Psoas muscle (tissue), 8 donors: ENCODE results near the gene BICDL1. TPM values are rescaled to one million over a fixed set of nuclear protein-coding genes. Genes with fewer than 3 reads are reported as not detected.

Experiments
- ATAC-seq, 4 donors: fragments of 200-7000 bp; cut with Tn5 transposase; one replicate each; pipeline ENCODE4 v1.9.1; 2020; ENCODE audit warnings: moderate library complexity in 3 of 4, mild to moderate bottlenecking in 2 of 4
- DNase-seq, 2 donors: peaks; one replicate each; pipeline ENCODE4 v3.0.0-alpha.2; 2020
- H3K27ac ChIP-seq: fragments of 200-600 bp; one replicate; pipeline ENCODE4 v1.8.0; 2022
- H3K27me3 ChIP-seq, 3 donors: fragments of 200-600 bp in 1 of 3; one replicate each; pipeline versions ENCODE4 v1.6.1 to v1.8.0; 2013 to 2022; ENCODE audit warnings: low read length in 2 of 3, mild to moderate bottlenecking in 2 of 3, moderate library complexity in 1 of 3; ENCODE audit not compliant: insufficient read depth in 3 of 3
- H3K36me3 ChIP-seq, 2 donors: fragments of 200-600 bp in 1 of 2; one replicate each; pipeline versions ENCODE4 v1.6.1 to v1.8.0; 2013 to 2022; ENCODE audit warnings: low read depth in 1 of 2, mild to moderate bottlenecking in 1 of 2, moderate library complexity in 1 of 2; ENCODE audit not compliant: insufficient read depth in 1 of 2
- H3K4me1 ChIP-seq: fragments of 200-600 bp; one replicate; pipeline ENCODE4 v1.8.0; 2022
- H3K4me3 ChIP-seq: fragments of 200-600 bp; one replicate; pipeline ENCODE4 v1.8.0; 2022; ENCODE audit warnings: mild to moderate bottlenecking
- H3K9me3 ChIP-seq: fragments of 200-600 bp; one replicate; pipeline ENCODE4 v1.8.0; 2022
- WGBS, 3 donors: extraction: QIAGEN DNeasy Blood & Tissue Kit; methylation state at CpG; one replicate each; pipeline versions ENCODE4 v1.1.6 to v1.1.7; 2013; 5-methylcytosine and 5-hydroxymethylcytosine counted together
- intact Hi-C, 2 donors: fragments of 100-400 bp; cut with DNase I; formaldehyde crosslinking; loops; one replicate each; pipeline versions ENCODE4 v1.11.0 to v1.14.2; 2022
- polyA plus RNA-seq, 3 donors: library from polyadenylated mRNA; stranded (reverse); fragments of 200-250 nt; gene quantifications; one replicate each; pipeline ENCODE4 v1.2.3, GENCODE V29; 2013
- total RNA-seq, 4 donors: library from RNA; stranded (reverse); fragmentation: NEBNext Ultra II Directional in 2 of 4; extraction: Animal tissue kit (Norgen Biotek cat#: 25700) in 2 of 4; gene quantifications; one replicate each; pipeline versions ENCODE4 v1.2.1 to v1.2.4, GENCODE V29; 2021 to 2023
- TF ChIP-seq, protein P1 (sequence below): fragments of 200-600 bp; IDR thresholded peaks from one replicate; pipeline ENCODE4 v1.8.0; 2022; ENCODE audit warnings: antibody characterized with exemption
- donor health status: healthy with polysubstance abuse.
- donor health status: DM: no; HTN: no; CAD: no; lungs with moderate emphysema.
- donor health status: Bipolar disorder and iron deficiency.
- donor health status: healthy.
- donor health status: DM: yes; HTN: yes; CAD: no.
- donor health status: DM: no; HTN: no; CAD: no.
- donor health status: DM: no; HTN: no; CAD: no.
- donor health status: DM: yes; HTN: yes; CAD: no.

Gene BICDL1
- total and polyA plus RNA-seq, 7 donors = 0.05 to 0.22 (median 0.11) TPM; not detected in 1

DNA sequence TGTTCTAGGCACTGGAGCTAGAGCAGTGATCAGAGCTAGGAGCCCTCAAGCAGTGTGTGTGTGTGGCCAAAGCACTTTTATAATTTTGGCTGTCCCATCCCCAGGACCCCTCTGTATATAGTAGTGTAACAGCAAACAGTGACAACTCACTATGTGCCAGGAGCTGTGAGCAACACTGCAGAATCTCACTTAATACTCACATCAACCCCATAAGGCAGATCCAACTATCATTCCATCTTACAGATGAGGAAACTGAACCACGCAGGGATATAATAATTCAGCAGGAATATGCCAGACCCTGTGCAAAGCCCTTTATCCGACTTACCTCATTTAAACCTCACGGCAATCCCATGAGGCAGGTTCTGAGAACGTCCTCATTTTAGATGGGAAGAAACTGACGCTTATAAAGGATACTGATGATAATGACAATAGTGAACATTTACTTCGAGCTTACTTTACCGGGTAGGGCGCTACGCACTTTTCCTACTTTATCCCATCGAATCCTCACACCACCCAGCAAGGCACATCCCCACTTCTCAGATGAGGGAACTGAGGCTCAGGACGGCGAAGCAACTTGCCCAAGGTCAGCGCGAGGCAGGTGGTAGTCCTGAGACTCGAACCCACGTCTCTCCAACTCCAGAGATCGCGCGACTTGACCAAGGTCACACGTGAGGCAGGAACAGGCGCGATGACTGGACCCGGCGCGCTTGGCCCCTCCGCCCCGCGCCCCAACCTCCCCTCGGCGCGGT is 126.8 kb downstream of the BICDL1 start:
- peak in 1 of 2 donors; percentile 75 for DNase-seq
- H3K4me1 ChIP-seq = peaks cover 34% of the 10 kb centered on the region
- intact Hi-C loops = loop anchor here in 1 of 2 donors (10.0 kb wide), 1 partner anchor 149 kb away; the partner anchor contains the start of gene PXN
- peak in 2 of 4 donors; percentile 1 to 6 for ATAC-seq
- peak overlapping the region; percentile 77 for H3K4me3 ChIP-seq
- TF ChIP-seq, protein P1, sequence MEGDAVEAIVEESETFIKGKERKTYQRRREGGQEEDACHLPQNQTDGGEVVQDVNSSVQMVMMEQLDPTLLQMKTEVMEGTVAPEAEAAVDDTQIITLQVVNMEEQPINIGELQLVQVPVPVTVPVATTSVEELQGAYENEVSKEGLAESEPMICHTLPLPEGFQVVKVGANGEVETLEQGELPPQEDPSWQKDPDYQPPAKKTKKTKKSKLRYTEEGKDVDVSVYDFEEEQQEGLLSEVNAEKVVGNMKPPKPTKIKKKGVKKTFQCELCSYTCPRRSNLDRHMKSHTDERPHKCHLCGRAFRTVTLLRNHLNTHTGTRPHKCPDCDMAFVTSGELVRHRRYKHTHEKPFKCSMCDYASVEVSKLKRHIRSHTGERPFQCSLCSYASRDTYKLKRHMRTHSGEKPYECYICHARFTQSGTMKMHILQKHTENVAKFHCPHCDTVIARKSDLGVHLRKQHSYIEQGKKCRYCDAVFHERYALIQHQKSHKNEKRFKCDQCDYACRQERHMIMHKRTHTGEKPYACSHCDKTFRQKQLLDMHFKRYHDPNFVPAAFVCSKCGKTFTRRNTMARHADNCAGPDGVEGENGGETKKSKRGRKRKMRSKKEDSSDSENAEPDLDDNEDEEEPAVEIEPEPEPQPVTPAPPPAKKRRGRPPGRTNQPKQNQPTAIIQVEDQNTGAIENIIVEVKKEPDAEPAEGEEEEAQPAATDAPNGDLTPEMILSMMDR = no peak
- H3K36me3 ChIP-seq = peaks cover 0 to 14% of the 10 kb centered on the region in 2 donors
- peak overlapping the region; percentile 87 for H3K27ac ChIP-seq
- 13 to 17% (median 14%) methylated on average over 26 to 31 of the region's 31 CpGs for WGBS, 3 donors
- no peaks in the 10 kb centered on the region for H3K9me3 ChIP-seq
- H3K27me3 ChIP-seq = no peaks in the 10 kb centered on the region

- no peak for DNase-seq
- peak within 1 kb of the TSS; percentile 87 for H3K27ac ChIP-seq
- no peaks in the 10 kb centered on the region for H3K9me3 ChIP-seq
- H3K36me3 ChIP-seq = peaks cover 0 to 14% of the 10 kb centered on the region in 2 donors
- intact Hi-C loops = loop anchor here in 1 of 2 donors (10.0 kb wide), 1 partner anchor 148 kb away; the partner anchor contains the start of gene PXN
- H3K4me3 ChIP-seq = peak within 1 kb of the TSS; percentile 77
- TF ChIP-seq, protein P1 = no peak
- no peaks in the 10 kb centered on the region for H3K27me3 ChIP-seq
- peaks cover 31% of the 10 kb centered on the region for H3K4me1 ChIP-seq
- no peak for ATAC-seq
- 0% methylated on average over 5 to 50 of the region's 50 CpGs for WGBS, 3 donors
Observed at GRCh38 chr12:120116441-120116791, 127.4 kb downstream of the BICDL1 start, which contains the start of gene RAB35. Gene RAB35, minus strand, starts transcription at chr12:120116753. Its CDS starts 103 bp downstream, at chr12:120116650.

DNA sequence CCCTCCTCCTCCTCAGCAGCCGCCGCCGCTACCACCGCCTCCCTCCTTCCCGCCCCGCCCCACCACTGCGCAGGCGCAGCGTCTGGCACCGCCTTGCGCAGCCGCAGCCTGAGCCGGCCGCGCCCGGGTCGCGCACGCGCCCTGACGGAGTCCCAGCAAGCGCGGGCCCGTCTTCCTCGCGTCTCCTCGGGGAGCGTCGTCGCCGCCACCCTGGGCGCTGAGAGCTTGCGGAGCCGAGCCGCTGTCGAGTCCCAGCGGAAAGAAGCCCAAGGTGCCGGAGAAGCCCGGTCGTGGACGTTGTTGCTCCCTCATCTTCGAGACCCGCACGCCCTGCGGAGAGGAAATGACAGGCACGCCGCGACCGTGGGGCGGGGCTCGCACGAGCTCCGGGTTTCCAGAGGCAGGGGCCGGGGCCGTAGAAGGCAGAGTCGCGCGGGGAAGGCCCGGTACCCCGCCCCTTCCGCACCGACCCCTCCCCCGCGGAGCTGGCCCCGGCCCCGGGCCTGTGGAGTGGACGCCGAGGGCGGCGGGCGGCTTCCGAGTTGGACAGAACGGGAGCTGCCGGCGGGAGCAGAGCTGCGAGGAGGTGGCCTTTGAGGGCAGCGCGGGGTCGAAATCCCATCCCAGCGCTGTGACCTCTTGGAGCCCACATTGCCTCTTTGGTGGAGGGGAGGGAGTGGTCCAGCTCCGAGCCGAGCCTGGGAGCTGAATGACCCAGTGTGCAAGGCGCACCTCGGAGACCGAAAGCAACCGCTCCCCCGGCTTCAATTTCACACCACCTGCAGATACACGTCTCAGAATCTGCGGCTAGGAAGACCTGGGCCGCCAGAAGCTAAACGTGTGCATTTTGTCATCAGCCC is 128.0 kb downstream of the BICDL1 start:
- H3K27ac ChIP-seq = peak overlapping the region; percentile 87
- H3K4me3 ChIP-seq = peak overlapping the region; percentile 77
- 0 to 1% (median 0%) methylated on average over 56 to 91 of the region's 91 CpGs for WGBS, 3 donors
- intact Hi-C loops = loop anchor here in 1 of 2 donors (10.0 kb wide), 1 partner anchor 148 kb away; the partner anchor contains the start of gene PXN
- no peaks in the 10 kb centered on the region for H3K27me3 ChIP-seq
- peaks cover 31% of the 10 kb centered on the region for H3K4me1 ChIP-seq
- H3K9me3 ChIP-seq = no peaks in the 10 kb centered on the region
- peak; percentile 94 to 98 for DNase-seq
- H3K36me3 ChIP-seq = peaks cover 0 to 14% of the 10 kb centered on the region in 2 donors
- TF ChIP-seq, protein P1 = no peak
- ATAC-seq = peak; percentile 90 to 96 (median 93)

- ATAC-seq = no peak
- H3K27ac ChIP-seq = peak overlapping the region; percentile 87
- 44 to 50% (median 44%) methylated on average over 7 of the region's 7 CpGs for WGBS, 3 donors
- intact Hi-C loops = loop anchor here in 1 of 2 donors (10.0 kb wide), 1 partner anchor 147 kb away; the partner anchor contains the start of gene PXN
- no peak for DNase-seq
- TF ChIP-seq, protein P1 = no peak
- H3K4me1 ChIP-seq = peaks cover 31% of the 10 kb centered on the region
- H3K27me3 ChIP-seq = no peaks in the 10 kb centered on the region
- H3K36me3 ChIP-seq = peaks cover 0 to 14% of the 10 kb centered on the region in 2 donors
- no peaks in the 10 kb centered on the region for H3K9me3 ChIP-seq
- peak overlapping the region; percentile 77 for H3K4me3 ChIP-seq
Observed at GRCh38 chr12:120117961-120118320, 128.9 kb downstream of the BICDL1 start.
